ENCODE data around the gene CDT1. TPM values are rescaled to one million over a fixed set of nuclear protein-coding genes. Genes with fewer than 3 reads are reported as not detected.

Gene CDT1
- total RNA-seq, 1 experiment from 2014 or later, result 160 TPM

DNA sequence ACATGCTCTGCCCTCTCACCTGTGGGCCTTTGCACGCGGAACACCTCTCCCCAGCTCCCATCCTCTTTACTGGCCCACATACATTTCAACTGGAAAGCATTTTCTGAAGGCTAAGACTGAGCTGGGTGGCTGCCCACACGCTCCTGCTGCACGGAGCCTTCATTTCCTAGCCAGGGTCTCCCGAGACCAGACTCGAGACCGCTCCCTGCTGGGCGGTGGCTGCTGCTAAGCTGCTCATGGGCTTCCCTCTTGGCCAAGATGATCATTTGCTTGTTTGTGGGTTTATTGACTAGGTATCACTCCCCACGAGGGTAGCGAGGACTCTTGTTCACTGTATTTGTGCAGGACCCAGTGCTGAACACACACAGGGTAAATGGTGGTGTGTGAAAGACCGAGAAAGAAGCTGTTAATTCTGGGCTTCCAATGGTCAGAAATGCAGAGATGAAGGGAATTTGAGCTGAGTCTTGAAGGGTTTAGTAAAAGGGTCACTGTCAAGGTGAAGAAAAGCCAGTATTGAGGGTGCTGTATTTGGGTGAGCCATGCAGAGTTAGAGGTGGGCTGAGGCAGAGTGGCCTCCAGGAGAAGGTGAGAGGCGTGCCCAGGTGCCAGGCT lies 54.2 kb downstream of the CDT1 start:
- CTCF ChIA-PET, result interaction anchor here (0.8 to 2.1 kb wide), 10 partner anchors 14 to 360 kb away, joined by 3 to 11 read pairs (median 5); partner anchors contain the start of genes CDH15 and ZNF778
- Histone ChIP-seq H3K4me2 (ENCODE audit: low read length) (peak overlapping the region; percentile 75), H4K20me1 (ENCODE audit: insufficient read depth) (no peaks in the 10 kb centered on the region), H3K79me2 (ENCODE audit: insufficient read depth, low read length) (peaks cover 29% of the 10 kb centered on the region), H3K4me1 (ENCODE audit: control insufficient read depth in 1 of 2, insufficient read depth in 2 of 2, low read length in 2 of 2) (peaks cover 19 to 26% of the 10 kb centered on the region in 2 experiments), H3K9me3 (ENCODE audit: control insufficient read depth in 1 of 2, insufficient read depth in 1 of 2, low read depth in 1 of 2, low read length in 2 of 2) (no peaks in the 10 kb centered on the region), H3K9ac (ENCODE audit: low read length) (peak overlapping the region; percentile 92), H3K27me3 (ENCODE audit: insufficient read depth, low read length) (no peaks in the 10 kb centered on the region), H3K27ac (ENCODE audit: low read depth, low read length) (peak overlapping the region; percentile 82), H3K9me2 (ENCODE audit: insufficient read depth) (no peaks in the 10 kb centered on the region), H3K4me3 (replicated peaks in 1 of 2; ENCODE audit: low read depth in 1 of 2, low read length in 2 of 2) (peak overlapping the region; percentile 89 to 100), H2AFZ (ENCODE audit: low read depth, low read length, poor library complexity, severe bottlenecking) (no peak overlapping the region), H3K36me3 (ENCODE audit: control insufficient read depth in 1 of 2, insufficient read depth in 2 of 2, low read length in 2 of 2) (peaks cover 25 to 28% of the 10 kb centered on the region in 2 experiments; a peak in 3 of 4 replicates)
- TF ChIP-seq YY1 (IDR thresholded peaks at IDR 0.05; ENCODE audit: extremely low read depth, insufficient replicate concordance, low read depth, low read length) (peak; percentile 66), POLR2AphosphoS5 (IDR thresholded peaks at IDR 0.05; ENCODE audit: low read depth, low read length) (peak; percentile 17; the same call in 1 of the 2 replicates), CTCF (IDR thresholded peaks at IDR 0.05 in 2 of 3, conservative IDR thresholded peaks at IDR 0.05 in 1 of 3; ENCODE audit: borderline replicate concordance in 1 of 3, insufficient read depth in 1 of 3, low read depth in 2 of 3, low read length in 2 of 3) (peak in 2 of 3 experiments; percentile 96; a peak in 4 of 6 replicates), ZNF274 (IDR thresholded peaks at IDR 0.05; ENCODE audit: low read depth, low read length) (no peak)
- RAD21 ChIA-PET (ENCODE audit: low non-redundant PET in 1 of 2, low total read pairs in 2 of 2, uncharacterized antibody in 2 of 2, unreplicated experiment in 2 of 2), result interaction anchor here (0.7 to 0.8 kb wide), 2 partner anchors 45 to 66 kb away, joined by 3 read pairs; no protein-coding TSS in a partner anchor
- ATAC-seq, result peak; percentile 68
- POLR2A ChIA-PET, result interaction anchor here (1.0 to 1.6 kb wide), 2 partner anchors 9 to 120 kb away, joined by 4 to 5 read pairs; no protein-coding TSS in a partner anchor
- BruUV-seq (replicated peaks), result no TSS peak
- DNase-seq (ENCODE audit: low read depth, low spot score), result peak; percentile 55
- intact Hi-C loops (cut with micrococcal nuclease), result loop anchor here (1.0 to 2.0 kb wide), 3 partner anchors 42 to 359 kb away; partner anchors contain the start of gene ZNF778

Other genes starting within 250 kb of the CDT1 start
- gene ZC3H18, start 233.4 kb upstream of the CDT1 start, total RNA-seq (2021; ENCODE audit: unreplicated experiment), result 57.8 TPM
- not detected for gene IL17C, start 165.2 kb upstream of the CDT1 start, total RNA-seq (2021; ENCODE audit: unreplicated experiment)
- 321 TPM for gene CYBA, start 152.7 kb upstream of the CDT1 start, total RNA-seq (2021; ENCODE audit: unreplicated experiment)
- gene MVD, start 140.7 kb upstream of the CDT1 start, total RNA-seq (2021; ENCODE audit: unreplicated experiment), result 119 TPM
- gene SNAI3, start 117.3 kb upstream of the CDT1 start, total RNA-seq (2021; ENCODE audit: unreplicated experiment), result 2.2 TPM
- 39.4 TPM for gene RNF166, start 97.4 kb upstream of the CDT1 start, total RNA-seq (2021; ENCODE audit: unreplicated experiment)
- 71.3 TPM for gene CTU2, start 97.3 kb upstream of the CDT1 start, total RNA-seq (2021; ENCODE audit: unreplicated experiment)
- 224 TPM for gene PIEZO1, start 18.6 kb upstream of the CDT1 start, total RNA-seq (2021; ENCODE audit: unreplicated experiment)
- gene APRT, start 8.1 kb downstream of the CDT1 start, total RNA-seq (2021; ENCODE audit: unreplicated experiment), result 311 TPM
- 44.6 TPM for gene GALNS, start 53.2 kb downstream of the CDT1 start, total RNA-seq (2021; ENCODE audit: unreplicated experiment)
- gene TRAPPC2L, start 53.3 kb downstream of the CDT1 start, total RNA-seq (2021; ENCODE audit: unreplicated experiment), result 94.1 TPM
- 0.57 TPM for gene PABPN1L, start 62.9 kb downstream of the CDT1 start, total RNA-seq (2021; ENCODE audit: unreplicated experiment)
- gene CBFA2T3, start 173.4 kb downstream of the CDT1 start, total RNA-seq (2021; ENCODE audit: unreplicated experiment), result 19.1 TPM